Thoracic aorta (tissue), 2 donors: ENCODE measurements around the gene SP2. TPM values are rescaled to one million over a fixed set of nuclear protein-coding genes. Genes with fewer than 3 reads are reported as not detected.
A peak's percentile ranks its signal among the peaks of the same experiment; 100 is the strongest.

Experiments used
- ATAC-seq: fragments of 150-250 bp; one replicate; pipeline ENCODE4 v1.8.0; 2017; ENCODE audit warnings: low read depth; ENCODE audit not compliant: insufficient number of reproducible peaks, low FRiP score
- DNase-seq: peaks from one replicate; pipeline ENCODE4 v3.0.0-alpha.2; 2020; ENCODE audit warnings: low spot score
- H3K27ac ChIP-seq, 2 donors: fragments of 200-600 bp; sonication (generic); 1 replicate in 1 of 2; 2 replicates in 1 of 2; pipeline ENCODE4 v1.5.1; 2016; ENCODE audit warnings: mild to moderate bottlenecking in 2 of 2, moderate library complexity in 2 of 2
- H3K27me3 ChIP-seq: fragments of 200-600 bp; sonication (generic); replicated peaks from 2 replicates; pipeline ENCODE4 v1.6.0; 2016; ENCODE audit warnings: mild to moderate bottlenecking; ENCODE audit not compliant: insufficient read depth
- H3K36me3 ChIP-seq: fragments of 200-600 bp; sonication (generic); one replicate; pipeline ENCODE4 v1.5.1; 2016
- H3K4me1 ChIP-seq, 2 donors: fragments of 200-600 bp; sonication (generic); 1 replicate in 1 of 2; 2 replicates in 1 of 2; pipeline versions ENCODE4 v1.5.1 to v1.6.0; 2016; ENCODE audit warnings: low read depth in 2 of 2, mild to moderate bottlenecking in 1 of 2; ENCODE audit not compliant: control insufficient read depth in 1 of 2
- H3K4me3 ChIP-seq: fragments of 200-600 bp; sonication (generic); 2 replicates; pipeline ENCODE4 v1.5.1; 2016; ENCODE audit warnings: mild to moderate bottlenecking
- H3K9me3 ChIP-seq: fragments of 200-600 bp; sonication (generic); 2 replicates; pipeline ENCODE4 v1.5.1; 2016
- CTCF ChIP-seq: fragments of 200-600 bp; sonication (generic); IDR thresholded peaks from one replicate; pipeline ENCODE4 v1.5.1; 2019; ENCODE audit warnings: antibody characterized with exemption
- total RNA-seq, 2 donors: library from RNA; depleted of rRNA; stranded (reverse); fragments of >200 nt; gene quantifications; one replicate each; pipeline versions ENCODE4 v1.1.0 to v1.2.3, GENCODE V29; 2016

SP2 gene
- total RNA-seq, 2 donors from 2014 or later: 6.4 to 10.9 TPM

- Histone ChIP-seq H3K27me3 (no peaks in the 10 kb centered on the region), H3K27ac (no peak overlapping the region), H3K4me3 (no peak overlapping the region), H3K9me3 (no peaks in the 10 kb centered on the region), H3K36me3 (no peaks in the 10 kb centered on the region), H3K4me1 (peaks cover 7 to 42% of the 10 kb centered on the region in 2 donors)
- no peak for ATAC-seq
- DNase-seq: no peak
- TF ChIP-seq CTCF: no peak
Measured at GRCh38 chr17:47914306-47914948, 18.4 kb downstream of the SP2 start.

GRCh38 chr17:47915776-47916398 is 19.9 kb downstream of the SP2 start:
- Histone ChIP-seq H3K4me1 (peaks cover 7 to 28% of the 10 kb centered on the region in 2 donors), H3K9me3 (no peaks in the 10 kb centered on the region), H3K27me3 (no peaks in the 10 kb centered on the region), H3K4me3 (no peak overlapping the region), H3K36me3 (no peaks in the 10 kb centered on the region), H3K27ac (peak overlapping the region; percentile 25 to 26)
- ATAC-seq (no peak), DNase-seq (no peak)
- TF ChIP-seq CTCF: no peak

- ATAC-seq (no peak), DNase-seq (no peak)
- Histone ChIP-seq H3K27ac (no peak overlapping the region), H3K4me1 (peaks cover 7 to 28% of the 10 kb centered on the region in 2 donors), H3K27me3 (no peaks in the 10 kb centered on the region), H3K36me3 (no peaks in the 10 kb centered on the region), H3K4me3 (no peak overlapping the region), H3K9me3 (no peaks in the 10 kb centered on the region)
- TF ChIP-seq CTCF: no peak
Measured at GRCh38 chr17:47916489-47917208, 20.6 kb downstream of the SP2 start.

- DNase-seq (no peak), ATAC-seq (no peak)
- Histone ChIP-seq H3K4me3 (no peak overlapping the region), H3K36me3 (no peaks in the 10 kb centered on the region), H3K27me3 (no peaks in the 10 kb centered on the region), H3K4me1 (peaks cover 7 to 28% of the 10 kb centered on the region in 2 donors), H3K9me3 (no peaks in the 10 kb centered on the region), H3K27ac (peak overlapping the region in 1 of 2 donors; percentile 32)
- TF ChIP-seq CTCF: no peak
Measured at GRCh38 chr17:47917581-47917980, 21.5 kb downstream of the SP2 start.

- H3K4me1 ChIP-seq: peaks cover 7 to 28% of the 10 kb centered on the region in 2 donors
- H3K4me3 ChIP-seq: no peak overlapping the region
- peaks cover 3% of the 10 kb centered on the region for H3K36me3 ChIP-seq
- ATAC-seq: no peak
- peak overlapping the region in 1 of 2 donors; percentile 32 for H3K27ac ChIP-seq
- no peak for TF ChIP-seq CTCF
- DNase-seq: no peak
- no peaks in the 10 kb centered on the region for H3K27me3 ChIP-seq
- H3K9me3 ChIP-seq: no peaks in the 10 kb centered on the region
Measured at GRCh38 chr17:47918006-47918405, 22.0 kb downstream of the SP2 start.
